HepG2 (cell line): ENCODE results near the gene PLK4. TPM values are rescaled to one million over a fixed set of nuclear protein-coding genes. Genes with fewer than 3 reads are reported as not detected.

Source experiments
- ATAC-seq: fragments of 200-7000 bp; cut with Tn5 transposase; 3 replicates; pipeline ENCODE4 v1.9.1; 2020; ENCODE audit warnings: mild to moderate bottlenecking, moderate library complexity
- BruUV-seq: library from RNA; stranded (reverse); fragments of 400-500 nt; replicated peaks from 2 replicates; lab custom pipeline; 2021; lab: Mats Ljungman, UMichigan
- CTCF ChIA-PET: fragments of 300-600 bp; formaldehyde crosslinking; extraction: SDS; loops from one replicate; lab custom pipeline; 2021; ENCODE audit warnings: low total read pairs, inconsistent platforms, low intra/inter-chr PET ratio; lab: Yijun Ruan, JAX
- POLR2A ChIA-PET: fragments of 350-600 bp; sonication (Branson Sonifier 250); formaldehyde crosslinking; loops from one replicate; lab custom pipeline; 2020; ENCODE audit warnings: antibody characterized with exemption, inconsistent platforms; lab: Yijun Ruan, JAX
- DNase-seq: peaks from one replicate; pipeline ENCODE4 v3.0.0-alpha.2; 2015; ENCODE audit warnings: low spot score
- FAIRE-seq: peaks from 3 replicates; lab custom pipeline; 2011; peaks lifted over from hg19 to GRCh38; lab: Jason Lieb, UNC
- H2AFZ ChIP-seq: one replicate; pipeline ENCODE4 v1.6.1; 2011; ENCODE audit warnings: low read length, inconsistent platforms
- H3K27ac ChIP-seq: fragments of 300-600 bp; 3 replicates; pipeline ENCODE4 v1.8.0; 2011; ENCODE audit warnings: mixed run types, mild to moderate bottlenecking, mixed read lengths, low read length, inconsistent platforms; ENCODE audit not compliant: insufficient read depth; ENCODE audit errors: extremely low read length
- H3K27me3 ChIP-seq, 2 experiments: fragments of 200-600 bp in 1 of 2; 2 replicates in 1 of 2; 3 replicates in 1 of 2; pipeline versions ENCODE4 v1.6.0 to v1.8.0; 2011; ENCODE audit warnings: low read length in 2 of 2, mild to moderate bottlenecking in 2 of 2, moderate library complexity in 2 of 2, inconsistent platforms in 1 of 2; ENCODE audit not compliant: insufficient read depth in 2 of 2, control insufficient read depth in 1 of 2
- H3K36me3 ChIP-seq, 2 experiments: fragments of 200-600 bp in 1 of 2; replicated peaks in 1 of 2; 2 replicates in 1 of 2; 3 replicates in 1 of 2; pipeline versions ENCODE4 v1.5.1 to v1.8.0; 2011; ENCODE audit warnings: low read length in 2 of 2, inconsistent platforms in 1 of 2; ENCODE audit not compliant: insufficient read depth in 2 of 2, control insufficient read depth in 1 of 2
- H3K4me1 ChIP-seq: 2 replicates; pipeline ENCODE4 v1.5.1; 2012; ENCODE audit warnings: low read length, inconsistent platforms; ENCODE audit not compliant: insufficient read depth
- H3K4me2 ChIP-seq: 2 replicates; pipeline ENCODE4 v1.6.0; 2011; ENCODE audit warnings: low read depth, low read length, inconsistent platforms
- H3K4me3 ChIP-seq, 3 experiments: fragments of 200-600 bp in 1 of 3; sonication (generic), shearing (Covaris generic) in 1 of 3; replicated peaks in 1 of 3; 2 replicates each; pipeline ENCODE4 v1.5.1; 2011 to 2016; ENCODE audit warnings: low read length in 3 of 3, inconsistent platforms in 2 of 3, low read depth in 2 of 3, mild to moderate bottlenecking in 2 of 3, control low read depth in 1 of 3, mixed read lengths in 1 of 3; ENCODE audit not compliant: insufficient read depth in 1 of 3
- H3K79me2 ChIP-seq: one replicate; pipeline ENCODE4 v1.6.1; 2011; ENCODE audit warnings: low read length, inconsistent platforms; ENCODE audit not compliant: insufficient read depth
- H3K9ac ChIP-seq: 2 replicates; pipeline ENCODE4 v1.6.0; 2011; ENCODE audit warnings: mild to moderate bottlenecking, low read depth, low read length, inconsistent platforms; ENCODE audit not compliant: insufficient read depth
- H3K9me3 ChIP-seq: 2 replicates; pipeline ENCODE4 v1.5.1; 2012; ENCODE audit warnings: mild to moderate bottlenecking, low read length
- H4K20me1 ChIP-seq: 2 replicates; pipeline ENCODE4 v1.6.0; 2011; ENCODE audit warnings: inconsistent platforms, mild to moderate bottlenecking, low read length, moderate library complexity; ENCODE audit not compliant: insufficient read depth
- HDAC2 ChIP-seq: sonication (generic); formaldehyde crosslinking; IDR thresholded peaks from 2 replicates; pipeline ENCODE4 v1.4.0; 2020; ENCODE audit warnings: missing genetic modification reagents
- HNRNPUL1 ChIP-seq: fragments of 200-400 bp; formaldehyde crosslinking; IDR thresholded peaks from 2 replicates; pipeline ENCODE4 v1.6.1; 2017; ENCODE audit warnings: low read depth, mild to moderate bottlenecking, low read length, moderate library complexity
- ISX ChIP-seq: sonication (generic); formaldehyde crosslinking; conservative IDR thresholded peaks from 2 replicates; pipeline ENCODE4 v1.5.0; 2020; ENCODE audit warnings: missing genetic modification reagents
- KLF9 ChIP-seq: IDR thresholded peaks from 2 replicates; pipeline ENCODE4 v1.6.1; 2016; ENCODE audit warnings: low read depth
- KMT2A ChIP-seq: sonication (generic); formaldehyde crosslinking; IDR thresholded peaks from 2 replicates; pipeline ENCODE4 v1.4.0; 2020; ENCODE audit warnings: missing genetic modification reagents
- PHB2 ChIP-seq: fragments of 450-650 bp; IDR thresholded peaks from 2 replicates; pipeline ENCODE4 v1.6.1; 2018; ENCODE audit not compliant: partially characterized antibody
- TAF15 ChIP-seq: fragments of 200-400 bp; formaldehyde crosslinking; IDR thresholded peaks from one replicate; pipeline ENCODE4 v1.6.1; 2018; ENCODE audit warnings: mild to moderate bottlenecking, low read depth, low read length; ENCODE audit not compliant: poor library complexity, severe bottlenecking
- ZBTB7A ChIP-seq: sonication (generic); formaldehyde crosslinking; IDR thresholded peaks from 2 replicates; pipeline ENCODE4 v1.8.0; 2022; ENCODE audit warnings: mild to moderate bottlenecking, missing genetic modification reagents
- WGBS: methylation state at CpG from one replicate; pipeline ENCODE4 v1.1.6; 2017; ENCODE audit warnings: low lambda C conversion rate; 5-methylcytosine and 5-hydroxymethylcytosine counted together
- in situ Hi-C: cut with HindIII; loops from 2 replicates; pipeline ENCODE4 v1.10.0; 2017; ENCODE audit warnings: low pct_unique_long_range_greater_than_20kb; ENCODE audit not compliant: extremely low pct_ligation_motif_present
- intact Hi-C: fragments of 100-400 bp; cut with micrococcal nuclease; formaldehyde crosslinking; loops from one replicate; pipeline ENCODE4 v1.10.0; 2022; ENCODE audit not compliant: unreplicated experiment
- polyA plus RNA-seq, 8 experiments: library from polyadenylated mRNA; depleted of rRNA in 3 of 8; stranded (reverse) in 7 of 8; unstranded in 1 of 8; fragments of >200 nt; fragmentation: Illumina TruSeq in 4 of 8; extraction: Trizol in 4 of 8; gene quantifications; 2 replicates each; pipeline versions ENCODE4 v1.2.1 to v1.2.3, GENCODE V29; 2011 to 2016; ENCODE audit warnings: low read depth in 4 of 8, missing spikeins in 1 of 8, mixed read lengths in 1 of 8; ENCODE audit not compliant: insufficient read depth in 1 of 8
- total RNA-seq, 5 experiments: library from RNA; depleted of rRNA; stranded (reverse); fragments of >200 nt; fragmentation: Illumina TruSeq; extraction: Trizol; gene quantifications; 2 replicates each; pipeline ENCODE4 v1.2.3, GENCODE V29; 2016; ENCODE audit warnings: low read depth in 1 of 5
- TF ChIP-seq, protein P1 (sequence below): sonication (generic); formaldehyde crosslinking; IDR thresholded peaks from 2 replicates; pipeline ENCODE4 v1.4.0; 2020; ENCODE audit warnings: missing genetic modification reagents, borderline replicate concordance
- TF ChIP-seq, protein P2 (sequence below): sonication (generic); formaldehyde crosslinking; IDR thresholded peaks from 2 replicates; pipeline ENCODE4 v1.4.0; 2020; ENCODE audit warnings: mild to moderate bottlenecking, missing genetic modification reagents

PLK4 gene
- total and polyA plus RNA-seq, 2 of the 13 experiments (the other 11 are each of a cell fraction or from before 2014, with no cell fraction given) = 22.4 to 46.1 TPM

- in situ Hi-C loops = no loop called here
- FAIRE-seq = no peak
- CTCF ChIA-PET = no interaction called here
Observed at GRCh38 chr4:127856196-127856812, 24.4 kb upstream of the PLK4 start.

GRCh38 chr4:127856813-127857447 is 23.8 kb upstream of the PLK4 start:
- intact Hi-C loops (no loop called here), in situ Hi-C loops (no loop called here)
- WGBS = 81% methylated on average over 4 of the region's 4 CpGs
- TF ChIP-seq, protein P1, sequence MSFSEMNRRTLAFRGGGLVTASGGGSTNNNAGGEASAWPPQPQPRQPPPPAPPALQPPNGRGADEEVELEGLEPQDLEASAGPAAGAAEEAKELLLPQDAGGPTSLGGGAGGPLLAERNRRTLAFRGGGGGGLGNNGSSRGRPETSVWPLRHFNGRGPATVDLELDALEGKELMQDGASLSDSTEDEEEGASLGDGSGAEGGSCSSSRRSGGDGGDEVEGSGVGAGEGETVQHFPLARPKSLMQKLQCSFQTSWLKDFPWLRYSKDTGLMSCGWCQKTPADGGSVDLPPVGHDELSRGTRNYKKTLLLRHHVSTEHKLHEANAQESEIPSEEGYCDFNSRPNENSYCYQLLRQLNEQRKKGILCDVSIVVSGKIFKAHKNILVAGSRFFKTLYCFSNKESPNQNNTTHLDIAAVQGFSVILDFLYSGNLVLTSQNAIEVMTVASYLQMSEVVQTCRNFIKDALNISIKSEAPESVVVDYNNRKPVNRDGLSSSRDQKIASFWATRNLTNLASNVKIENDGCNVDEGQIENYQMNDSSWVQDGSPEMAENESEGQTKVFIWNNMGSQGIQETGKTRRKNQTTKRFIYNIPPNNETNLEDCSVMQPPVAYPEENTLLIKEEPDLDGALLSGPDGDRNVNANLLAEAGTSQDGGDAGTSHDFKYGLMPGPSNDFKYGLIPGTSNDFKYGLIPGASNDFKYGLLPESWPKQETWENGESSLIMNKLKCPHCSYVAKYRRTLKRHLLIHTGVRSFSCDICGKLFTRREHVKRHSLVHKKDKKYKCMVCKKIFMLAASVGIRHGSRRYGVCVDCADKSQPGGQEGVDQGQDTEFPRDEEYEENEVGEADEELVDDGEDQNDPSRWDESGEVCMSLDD = no peak
- TF ChIP-seq KMT2A (no peak), PHB2 (no peak), KLF9 (CRISPR knock-in tag) (no peak)
- no peak overlapping the region for H3K4me2 ChIP-seq
- no peak overlapping the region for H3K4me3 ChIP-seq
- no TSS peak for BruUV-seq
- H3K4me1 ChIP-seq = peaks cover 11% of the 10 kb centered on the region
- H4K20me1 ChIP-seq = no peaks in the 10 kb centered on the region
- H3K36me3 ChIP-seq = no peaks in the 10 kb centered on the region
- FAIRE-seq (no peak), DNase-seq (no peak), ATAC-seq (peak; percentile 33; the same call in 1 of the 3 replicates)
- H3K27me3 ChIP-seq = no peaks in the 10 kb centered on the region
- CTCF ChIA-PET = no interaction called here
- no peak overlapping the region for H3K9ac ChIP-seq
- no peak overlapping the region for H2AFZ ChIP-seq
- POLR2A ChIA-PET = no interaction called here
- H3K79me2 ChIP-seq = peaks cover 3% of the 10 kb centered on the region
- H3K9me3 ChIP-seq = no peaks in the 10 kb centered on the region
- no peak overlapping the region for H3K27ac ChIP-seq

More at GRCh38 chr4:127856196-127856812, 24.4 kb upstream of the PLK4 start:
- Histone ChIP-seq H3K79me2 (peaks cover 3% of the 10 kb centered on the region), H2AFZ (no peak overlapping the region), H3K4me2 (no peak overlapping the region), H3K36me3 (no peaks in the 10 kb centered on the region), H3K4me1 (peaks cover 11% of the 10 kb centered on the region), H3K27ac (no peak overlapping the region), H4K20me1 (no peaks in the 10 kb centered on the region), H3K9ac (no peak overlapping the region), H3K9me3 (no peaks in the 10 kb centered on the region), H3K27me3 (no peaks in the 10 kb centered on the region)
- BruUV-seq = no TSS peak
- intact Hi-C loops = no loop called here
- ATAC-seq (no peak), DNase-seq (no peak)
- no peak for TF ChIP-seq KLF9 (CRISPR knock-in tag)
- no peak for TF ChIP-seq ZBTB7A (CRISPR knock-in tag)
- TF ChIP-seq ISX (CRISPR knock-in tag) = no peak
- TF ChIP-seq HDAC2 = no peak
- TF ChIP-seq TAF15 = no peak
- TF ChIP-seq, protein P2, sequence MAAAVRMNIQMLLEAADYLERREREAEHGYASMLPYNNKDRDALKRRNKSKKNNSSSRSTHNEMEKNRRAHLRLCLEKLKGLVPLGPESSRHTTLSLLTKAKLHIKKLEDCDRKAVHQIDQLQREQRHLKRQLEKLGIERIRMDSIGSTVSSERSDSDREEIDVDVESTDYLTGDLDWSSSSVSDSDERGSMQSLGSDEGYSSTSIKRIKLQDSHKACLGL = no peak
- no peak for TF ChIP-seq HNRNPUL1
- TF ChIP-seq, all 625 proteins: peak for 0
- POLR2A ChIA-PET = no interaction called here
- H3K4me3 ChIP-seq = no peak overlapping the region
